ENCODE results near the gene NELL1.

- TF ChIP-seq CTCF (conservative IDR thresholded peaks at IDR 0.05; ENCODE audit: low read depth, low read length) (no peak), EZH2 (IDR thresholded peaks at IDR 0.05; ENCODE audit: low read length, unreplicated experiment) (no peak), EZH2phosphoT487 (IDR thresholded peaks at IDR 0.05; ENCODE audit: borderline replicate concordance, low read length) (no peak)
Observed at GRCh38 chr11:21460082-21460481, 790.7 kb downstream of the NELL1 start.
